CD4-positive, alpha-beta T cell (primary cell): ENCODE results near the gene ULK4. TPM values are rescaled to one million over a fixed set of nuclear protein-coding genes. Genes with fewer than 3 reads are reported as not detected.

ENCODE experiments used
- ATAC-seq: fragments of 200-7000 bp; cut with Tn5 transposase; one replicate; pipeline ENCODE4 v1.10.0; 2022; ENCODE audit warnings: mild to moderate bottlenecking; ENCODE audit not compliant: poor library complexity
- CTCF ChIA-PET: fragments of 350-600 bp; sonication (Branson Sonifier 250); formaldehyde crosslinking; loops from one replicate; lab custom pipeline; 2021; ENCODE audit warnings: antibody characterized with exemption, inconsistent platforms; lab: Charles Lee
- POLR2A ChIA-PET: fragments of 350-600 bp; sonication (Branson Sonifier 250); formaldehyde crosslinking; loops from one replicate; lab custom pipeline; 2021; ENCODE audit warnings: antibody characterized with exemption, inconsistent platforms; lab: Charles Lee
- DNase-seq, 14 experiments: peaks; one replicate each; pipeline ENCODE4 v3.0.0-alpha.2; 2013 to 2020; ENCODE audit warnings: mixed read lengths in 2 of 14
- H3K27ac ChIP-seq, 2 donors: one replicate each; pipeline versions ENCODE4 v1.5.1 to v1.7.0; 2013; ENCODE audit warnings: low read length in 2 of 2, low read depth in 1 of 2, mild to moderate bottlenecking in 1 of 2
- H3K27me3 ChIP-seq, 2 experiments: 1 replicate in 1 of 2; 2 replicates in 1 of 2; pipeline versions ENCODE4 v1.6.1 to v1.7.0; 2013; ENCODE audit warnings: low read length in 2 of 2, control low read depth in 1 of 2, mild to moderate bottlenecking in 1 of 2, moderate library complexity in 1 of 2; ENCODE audit not compliant: insufficient read depth in 2 of 2, control insufficient read depth in 1 of 2
- H3K36me3 ChIP-seq: one replicate; pipeline ENCODE4 v1.6.1; 2013; ENCODE audit warnings: low read length, control low read depth; ENCODE audit not compliant: insufficient read depth
- H3K4me1 ChIP-seq: one replicate; pipeline ENCODE4 v1.6.1; 2013; ENCODE audit warnings: low read length, control low read depth; ENCODE audit not compliant: insufficient read depth
- H3K4me3 ChIP-seq: one replicate; pipeline ENCODE4 v1.5.1; 2013; ENCODE audit warnings: mild to moderate bottlenecking, low read length, moderate library complexity
- H3K9me3 ChIP-seq, 2 experiments: 1 replicate in 1 of 2; 2 replicates in 1 of 2; pipeline versions ENCODE4 v1.6.1 to v1.7.0; 2013; ENCODE audit warnings: low read length in 2 of 2, mild to moderate bottlenecking in 2 of 2, control low read depth in 1 of 2, moderate library complexity in 1 of 2; ENCODE audit not compliant: control insufficient read depth in 1 of 2, insufficient read depth in 1 of 2
- H3K27ac Mint-ChIP-seq: one replicate; pipeline ENCODE4 v1.8.0; 2020; ENCODE audit warnings: mixed read lengths
- H3K27me3 Mint-ChIP-seq: one replicate; pipeline ENCODE4 v1.8.0; 2021; ENCODE audit warnings: mixed read lengths
- H3K36me3 Mint-ChIP-seq: one replicate; pipeline ENCODE4 v1.8.0; 2021; ENCODE audit warnings: low read depth, mixed read lengths
- H3K4me1 Mint-ChIP-seq: one replicate; pipeline ENCODE4 v1.8.0; 2021; ENCODE audit warnings: low read depth, mixed read lengths
- H3K4me3 Mint-ChIP-seq: one replicate; pipeline ENCODE4 v1.8.0; 2020; ENCODE audit warnings: mild to moderate bottlenecking, mixed read lengths
- H3K9me3 Mint-ChIP-seq: one replicate; pipeline ENCODE4 v1.8.0; 2020; ENCODE audit warnings: mixed read lengths
- intact Hi-C, 2 experiments: fragments of 100-400 bp; cut with DNase I in 1 of 2; cut with micrococcal nuclease in 1 of 2; formaldehyde crosslinking; loops; one replicate each; pipeline versions ENCODE4 v1.15.1 to v1.9.0; 2023 to 2025; cut with DNase I, micrococcal nuclease
- total RNA-seq, 174 experiments: library from RNA in 2 of 174; stranded (reverse) in 2 of 174; gene quantifications; one replicate each; pipeline ENCODE4 v1.2.3 and lab custom pipeline; 2021 to 2026
- TF ChIP-seq, protein P1 (sequence below): fragments of 200-600 bp; IDR thresholded peaks from one replicate; pipeline ENCODE4 v1.8.0; 2022; ENCODE audit warnings: antibody characterized with exemption, mild to moderate bottlenecking

ULK4 gene
- total RNA-seq, 2 experiments from 2014 or later, result 23.8 to 28.6 TPM

DNA sequence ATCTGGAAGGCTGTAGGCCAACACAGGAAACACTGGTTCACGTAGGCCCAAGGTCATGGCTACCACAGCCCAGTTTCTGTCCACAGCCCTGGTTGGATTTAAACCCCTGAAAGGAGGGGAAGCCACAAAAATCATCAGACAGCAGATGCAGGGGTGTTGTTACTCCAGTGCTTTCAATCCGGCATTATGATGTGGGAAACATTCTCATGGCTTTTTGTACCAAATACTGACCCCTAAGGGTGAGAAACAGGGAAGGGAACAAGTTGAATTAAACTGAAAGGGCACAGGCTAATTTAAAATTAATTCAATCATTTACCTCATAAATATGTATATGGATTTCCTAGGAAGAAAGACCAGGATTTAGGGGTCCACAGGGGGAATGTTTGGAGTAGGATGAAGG is 387.0 kb downstream of the ULK4 start:
- CTCF ChIA-PET, result no interaction called here
- H3K4me3 Mint-ChIP-seq, result no peak overlapping the region
- no peak for ATAC-seq
- POLR2A ChIA-PET, result no interaction called here
- Histone ChIP-seq H3K9me3 (no peaks in the 10 kb centered on the region), H3K4me3 (no peak overlapping the region), H3K27me3 (no peaks in the 10 kb centered on the region), H3K4me1 (no peaks in the 10 kb centered on the region), H3K36me3 (no peaks in the 10 kb centered on the region), H3K27ac (no peak overlapping the region)
- no peaks in the 10 kb centered on the region for H3K9me3 Mint-ChIP-seq
- peaks cover 12% of the 10 kb centered on the region for H3K36me3 Mint-ChIP-seq
- intact Hi-C loops, result no loop called here
- no peaks in the 10 kb centered on the region for H3K27me3 Mint-ChIP-seq
- TF ChIP-seq, protein P1, sequence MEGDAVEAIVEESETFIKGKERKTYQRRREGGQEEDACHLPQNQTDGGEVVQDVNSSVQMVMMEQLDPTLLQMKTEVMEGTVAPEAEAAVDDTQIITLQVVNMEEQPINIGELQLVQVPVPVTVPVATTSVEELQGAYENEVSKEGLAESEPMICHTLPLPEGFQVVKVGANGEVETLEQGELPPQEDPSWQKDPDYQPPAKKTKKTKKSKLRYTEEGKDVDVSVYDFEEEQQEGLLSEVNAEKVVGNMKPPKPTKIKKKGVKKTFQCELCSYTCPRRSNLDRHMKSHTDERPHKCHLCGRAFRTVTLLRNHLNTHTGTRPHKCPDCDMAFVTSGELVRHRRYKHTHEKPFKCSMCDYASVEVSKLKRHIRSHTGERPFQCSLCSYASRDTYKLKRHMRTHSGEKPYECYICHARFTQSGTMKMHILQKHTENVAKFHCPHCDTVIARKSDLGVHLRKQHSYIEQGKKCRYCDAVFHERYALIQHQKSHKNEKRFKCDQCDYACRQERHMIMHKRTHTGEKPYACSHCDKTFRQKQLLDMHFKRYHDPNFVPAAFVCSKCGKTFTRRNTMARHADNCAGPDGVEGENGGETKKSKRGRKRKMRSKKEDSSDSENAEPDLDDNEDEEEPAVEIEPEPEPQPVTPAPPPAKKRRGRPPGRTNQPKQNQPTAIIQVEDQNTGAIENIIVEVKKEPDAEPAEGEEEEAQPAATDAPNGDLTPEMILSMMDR, result no peak
- no peak for DNase-seq
- H3K27ac Mint-ChIP-seq, result no peak overlapping the region
- no peaks in the 10 kb centered on the region for H3K4me1 Mint-ChIP-seq

DNA sequence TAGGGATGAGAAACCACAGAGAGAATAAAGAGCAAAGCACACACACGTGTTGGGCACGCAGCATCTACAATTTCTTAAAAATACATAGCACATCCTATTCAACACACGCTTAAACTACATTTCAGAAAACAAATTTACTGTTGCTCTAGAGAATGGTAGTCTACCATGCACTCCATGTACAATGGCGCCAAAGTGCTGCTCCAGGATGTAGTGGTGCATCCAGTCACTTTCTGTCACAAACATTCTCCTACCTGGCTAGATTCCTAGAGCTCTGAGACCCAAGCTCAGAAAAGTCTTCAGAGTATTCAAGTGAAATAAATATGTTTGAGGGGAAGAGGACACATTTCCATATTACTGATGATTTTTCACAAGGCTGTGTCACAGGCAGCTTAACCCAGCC is 388.3 kb downstream of the ULK4 start:
- intact Hi-C loops, result no loop called here
- no peaks in the 10 kb centered on the region for H3K36me3 ChIP-seq
- no peak overlapping the region for H3K27ac ChIP-seq
- TF ChIP-seq, protein P1, result no peak
- H3K4me1 ChIP-seq, result no peaks in the 10 kb centered on the region
- no peaks in the 10 kb centered on the region for H3K27me3 ChIP-seq
- no peaks in the 10 kb centered on the region for H3K4me1 Mint-ChIP-seq
- ChIA-PET CTCF (no interaction called here), POLR2A (no interaction called here)
- no peaks in the 10 kb centered on the region for H3K27me3 Mint-ChIP-seq
- no peak for DNase-seq
- no peaks in the 10 kb centered on the region for H3K9me3 ChIP-seq
- H3K9me3 Mint-ChIP-seq, result no peaks in the 10 kb centered on the region
- H3K27ac Mint-ChIP-seq, result no peak overlapping the region
- peaks cover 11% of the 10 kb centered on the region for H3K36me3 Mint-ChIP-seq
- no peak overlapping the region for H3K4me3 Mint-ChIP-seq
- H3K4me3 ChIP-seq, result no peak overlapping the region
- ATAC-seq, result no peak

DNA sequence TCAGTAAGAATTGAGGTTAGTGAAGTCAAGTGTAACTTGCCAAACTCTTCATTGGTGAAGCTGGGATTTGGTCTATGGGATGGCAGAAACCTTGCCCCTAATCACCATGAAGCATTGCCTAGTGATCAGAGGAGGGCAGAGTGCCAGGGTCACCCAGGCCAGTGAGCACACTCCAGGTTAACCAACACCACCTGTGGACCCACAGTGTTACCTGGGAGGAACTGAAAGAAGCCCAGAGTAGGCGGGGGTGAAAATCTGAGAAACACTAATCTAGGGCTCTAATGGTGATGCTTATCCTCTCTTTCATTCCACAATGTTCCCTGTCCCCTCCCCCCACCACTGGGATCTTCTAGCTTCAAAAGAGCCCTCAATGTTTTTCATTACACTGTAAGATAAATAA is 389.8 kb downstream of the ULK4 start:
- CTCF ChIA-PET, result no interaction called here
- Histone ChIP-seq H3K4me3 (no peak overlapping the region), H3K4me1 (no peaks in the 10 kb centered on the region), H3K27me3 (no peaks in the 10 kb centered on the region), H3K27ac (no peak overlapping the region), H3K9me3 (no peaks in the 10 kb centered on the region), H3K36me3 (no peaks in the 10 kb centered on the region)
- no peak overlapping the region for H3K4me3 Mint-ChIP-seq
- H3K27ac Mint-ChIP-seq, result no peak overlapping the region
- ATAC-seq (no peak), DNase-seq (no peak)
- TF ChIP-seq, protein P1, result no peak
- H3K27me3 Mint-ChIP-seq, result no peaks in the 10 kb centered on the region
- H3K4me1 Mint-ChIP-seq, result no peaks in the 10 kb centered on the region
- intact Hi-C loops, result no loop called here
- H3K9me3 Mint-ChIP-seq, result no peaks in the 10 kb centered on the region
- H3K36me3 Mint-ChIP-seq, result peaks cover 15% of the 10 kb centered on the region
- POLR2A ChIA-PET, result no interaction called here
